NCI-H345 treated with DMSO at 0.1 percent for 48 hours (cell line): ENCODE measurements around the gene SH3RF2.
"Not testable (repeated sequence)": the region's sequence is repeated elsewhere in the genome, so short reads cannot be mapped to it uniquely, and the experiment has no call there.

Experiments used
- DNase-seq: peaks from one replicate; lab custom pipeline; 2025; ENCODE audit not compliant: unreplicated experiment; lab: John Stamatoyannopoulos, UW

Gene SH3RF2

GRCh38 chr5:145947581-145947980 lies 11.2 kb downstream of the SH3RF2 start:
- no peak for DNase-seq

GRCh38 chr5:145948047-145948446 lies 11.7 kb downstream of the SH3RF2 start:
- no peak for DNase-seq

GRCh38 chr5:145948921-145949320 lies 12.5 kb downstream of the SH3RF2 start:
- DNase-seq: no peak

GRCh38 chr5:145949474-145949873 lies 13.1 kb downstream of the SH3RF2 start:
- no peak for DNase-seq

- no peak for DNase-seq
These were observed 14.7 kb downstream of the SH3RF2 start for GRCh38 chr5:145951071-145951470.

- DNase-seq: no peak
These were observed 16.8 kb downstream of the SH3RF2 start for GRCh38 chr5:145953202-145953601.

- DNase-seq: not testable (repeated sequence)
These were observed 17.8 kb downstream of the SH3RF2 start for GRCh38 chr5:145954140-145954539.

GRCh38 chr5:145957388-145957787 lies 21.0 kb downstream of the SH3RF2 start:
- DNase-seq: no peak

GRCh38 chr5:145958436-145958835 lies 22.1 kb downstream of the SH3RF2 start:
- no peak for DNase-seq

- no peak for DNase-seq
These were observed 23.8 kb downstream of the SH3RF2 start for GRCh38 chr5:145960166-145960565.

GRCh38 chr5:145960848-145961600 lies 24.6 kb downstream of the SH3RF2 start:
- no peak for DNase-seq

GRCh38 chr5:145962001-145962400 lies 25.6 kb downstream of the SH3RF2 start:
- no peak for DNase-seq

GRCh38 chr5:145964008-145964407 lies 27.6 kb downstream of the SH3RF2 start:
- DNase-seq: not testable (repeated sequence)

GRCh38 chr5:145965804-145966203 lies 29.4 kb downstream of the SH3RF2 start:
- DNase-seq: no peak

GRCh38 chr5:145967296-145967695 lies 30.9 kb downstream of the SH3RF2 start:
- no peak for DNase-seq

- DNase-seq: no peak
These were observed 32.8 kb downstream of the SH3RF2 start for GRCh38 chr5:145968970-145969713.

GRCh38 chr5:145969714-145970092 lies 33.3 kb downstream of the SH3RF2 start:
- DNase-seq: no peak

- DNase-seq: no peak
These were observed 34.7 kb downstream of the SH3RF2 start for GRCh38 chr5:145971108-145971507.

- no peak for DNase-seq
These were observed 35.3 kb downstream of the SH3RF2 start for GRCh38 chr5:145971701-145972100.

- no peak for DNase-seq
These were observed 38.6 kb downstream of the SH3RF2 start for GRCh38 chr5:145975001-145975360.

- no peak for DNase-seq
These were observed 39.1 kb downstream of the SH3RF2 start for GRCh38 chr5:145975361-145976066.
